ENCODE measurements around the gene FAM177A1.
A peak's percentile ranks its signal among the peaks of the same experiment; 100 is the strongest.

Gene FAM177A1

DNA sequence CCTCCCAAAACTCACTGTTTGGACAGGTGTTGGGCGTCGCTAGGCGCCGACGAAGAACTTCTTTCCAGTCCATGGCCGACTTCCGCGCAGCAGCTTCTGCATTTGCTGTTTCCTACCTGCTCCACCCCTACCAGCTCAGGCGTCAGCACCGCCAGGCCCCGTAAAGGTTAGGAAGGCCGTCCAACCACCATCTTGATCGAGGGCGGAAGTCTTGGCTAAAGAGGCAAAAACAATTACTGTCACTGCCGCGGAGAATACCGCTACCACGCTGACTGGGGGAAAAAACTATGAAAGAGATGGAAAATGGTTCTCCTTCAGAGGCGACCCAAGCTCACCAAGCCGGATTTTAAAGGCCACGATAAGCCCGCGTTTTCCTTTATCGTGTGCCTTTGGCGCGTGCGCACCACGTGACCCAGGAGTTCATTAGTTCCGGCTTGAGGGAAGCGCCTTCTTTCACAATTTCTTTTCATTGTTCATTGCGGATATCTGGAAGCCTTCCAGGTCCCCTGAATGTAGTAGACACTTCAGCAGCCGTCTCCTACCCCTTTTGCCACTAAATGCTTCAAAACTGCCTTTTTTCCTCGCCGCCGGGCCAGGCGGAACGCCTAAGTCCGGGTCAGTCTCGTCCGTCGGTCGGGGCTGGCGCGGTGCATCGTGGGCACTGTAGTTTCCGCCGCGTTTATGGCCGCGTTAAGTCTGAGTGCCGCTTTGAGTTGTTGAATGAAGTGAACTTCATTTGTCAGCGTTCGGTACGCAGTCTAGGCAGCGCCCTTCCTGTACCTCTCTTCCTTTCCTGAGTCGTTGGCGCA is 76.0 kb downstream of the FAM177A1 start, which contains the start of the genes PPP2R3C and PRORP (continued):
- TF ChIP-seq ZXDB (tag by site-specific recombination; IDR thresholded peaks at IDR 0.05) = peak; percentile 95
- TF ChIP-seq ZNF266 (tag by site-specific recombination; IDR thresholded peaks at IDR 0.05; ENCODE audit: low read depth) = no peak
- no peak for TF ChIP-seq ZNF133 (tag by site-specific recombination; IDR thresholded peaks at IDR 0.05)
- no peak for TF ChIP-seq ZNF843 (tag by site-specific recombination; IDR thresholded peaks at IDR 0.05)
- TF ChIP-seq GLIS2 (tag by site-specific recombination; IDR thresholded peaks at IDR 0.05) = no peak; the same call in 1 of the 2 replicates
- TF ChIP-seq ZNF324 (tag by site-specific recombination; IDR thresholded peaks at IDR 0.05) = peak; percentile 70; the same call in 1 of the 2 replicates
- TF ChIP-seq ZNF169 (tag by site-specific recombination; IDR thresholded peaks at IDR 0.05) = no peak
- no peak for TF ChIP-seq ZNF416 (tag by site-specific recombination; IDR thresholded peaks at IDR 0.05)
- TF ChIP-seq ATF2 (tag by site-specific recombination; IDR thresholded peaks at IDR 0.05; ENCODE audit: low read depth) = peak; percentile 23; the same call in 1 of the 2 replicates
- TF ChIP-seq KLF1 (tag by site-specific recombination; IDR thresholded peaks at IDR 0.05) = peak; percentile 97
- no peak for TF ChIP-seq ZNF292 (tag by site-specific recombination; IDR thresholded peaks at IDR 0.05; ENCODE audit: borderline replicate concordance, low read depth)
- TF ChIP-seq, protein P1, sequence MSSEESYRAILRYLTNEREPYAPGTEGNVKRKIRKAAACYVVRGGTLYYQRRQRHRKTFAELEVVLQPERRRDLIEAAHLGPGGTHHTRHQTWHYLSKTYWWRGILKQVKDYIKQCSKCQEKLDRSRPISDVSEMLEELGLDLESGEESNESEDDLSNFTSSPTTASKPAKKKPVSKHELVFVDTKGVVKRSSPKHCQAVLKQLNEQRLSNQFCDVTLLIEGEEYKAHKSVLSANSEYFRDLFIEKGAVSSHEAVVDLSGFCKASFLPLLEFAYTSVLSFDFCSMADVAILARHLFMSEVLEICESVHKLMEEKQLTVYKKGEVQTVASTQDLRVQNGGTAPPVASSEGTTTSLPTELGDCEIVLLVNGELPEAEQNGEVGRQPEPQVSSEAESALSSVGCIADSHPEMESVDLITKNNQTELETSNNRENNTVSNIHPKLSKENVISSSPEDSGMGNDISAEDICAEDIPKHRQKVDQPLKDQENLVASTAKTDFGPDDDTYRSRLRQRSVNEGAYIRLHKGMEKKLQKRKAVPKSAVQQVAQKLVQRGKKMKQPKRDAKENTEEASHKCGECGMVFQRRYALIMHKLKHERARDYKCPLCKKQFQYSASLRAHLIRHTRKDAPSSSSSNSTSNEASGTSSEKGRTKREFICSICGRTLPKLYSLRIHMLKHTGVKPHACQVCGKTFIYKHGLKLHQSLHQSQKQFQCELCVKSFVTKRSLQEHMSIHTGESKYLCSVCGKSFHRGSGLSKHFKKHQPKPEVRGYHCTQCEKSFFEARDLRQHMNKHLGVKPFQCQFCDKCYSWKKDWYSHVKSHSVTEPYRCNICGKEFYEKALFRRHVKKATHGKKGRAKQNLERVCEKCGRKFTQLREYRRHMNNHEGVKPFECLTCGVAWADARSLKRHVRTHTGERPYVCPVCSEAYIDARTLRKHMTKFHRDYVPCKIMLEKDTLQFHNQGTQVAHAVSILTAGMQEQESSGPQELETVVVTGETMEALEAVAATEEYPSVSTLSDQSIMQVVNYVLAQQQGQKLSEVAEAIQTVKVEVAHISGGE (tag by site-specific recombination; conservative IDR thresholded peaks at IDR 0.05; ENCODE audit: low read depth) = peak; percentile 98
- TF ChIP-seq EGR2 (tag by site-specific recombination; IDR thresholded peaks at IDR 0.05; ENCODE audit: low read depth) = no peak
- no peak; the same call in 1 of the 2 replicates for TF ChIP-seq KLF9 (tag by site-specific recombination; IDR thresholded peaks at IDR 0.05; ENCODE audit: low read depth)
- peak; percentile 92 for TF ChIP-seq ZNF76 (tag by site-specific recombination; IDR thresholded peaks at IDR 0.05; ENCODE audit: borderline replicate concordance, low read depth)
- TF ChIP-seq KLF16 (tag by site-specific recombination; IDR thresholded peaks at IDR 0.05) = peak; percentile 58
- 0 out of 2 replicates have a peak, but pooled peaks have one; percentile 11 for TF ChIP-seq ZNF639 (tag by site-specific recombination; IDR thresholded peaks at IDR 0.05)
- TF ChIP-seq FEZF1 (tag by site-specific recombination; IDR thresholded peaks at IDR 0.05) = no peak
- TF ChIP-seq ZNF16 (tag by site-specific recombination; IDR thresholded peaks at IDR 0.05; ENCODE audit: low read depth) = no peak
- TF ChIP-seq, protein P2, sequence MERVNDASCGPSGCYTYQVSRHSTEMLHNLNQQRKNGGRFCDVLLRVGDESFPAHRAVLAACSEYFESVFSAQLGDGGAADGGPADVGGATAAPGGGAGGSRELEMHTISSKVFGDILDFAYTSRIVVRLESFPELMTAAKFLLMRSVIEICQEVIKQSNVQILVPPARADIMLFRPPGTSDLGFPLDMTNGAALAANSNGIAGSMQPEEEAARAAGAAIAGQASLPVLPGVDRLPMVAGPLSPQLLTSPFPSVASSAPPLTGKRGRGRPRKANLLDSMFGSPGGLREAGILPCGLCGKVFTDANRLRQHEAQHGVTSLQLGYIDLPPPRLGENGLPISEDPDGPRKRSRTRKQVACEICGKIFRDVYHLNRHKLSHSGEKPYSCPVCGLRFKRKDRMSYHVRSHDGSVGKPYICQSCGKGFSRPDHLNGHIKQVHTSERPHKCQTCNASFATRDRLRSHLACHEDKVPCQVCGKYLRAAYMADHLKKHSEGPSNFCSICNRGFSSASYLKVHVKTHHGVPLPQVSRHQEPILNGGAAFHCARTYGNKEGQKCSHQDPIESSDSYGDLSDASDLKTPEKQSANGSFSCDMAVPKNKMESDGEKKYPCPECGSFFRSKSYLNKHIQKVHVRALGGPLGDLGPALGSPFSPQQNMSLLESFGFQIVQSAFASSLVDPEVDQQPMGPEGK (tag by site-specific recombination; IDR thresholded peaks at IDR 0.05) = no peak; the same call in 1 of the 2 replicates
- TF ChIP-seq HOXA7 (CRISPR knock-in tag; IDR thresholded peaks at IDR 0.05; ENCODE audit: borderline replicate concordance) = no peak
- TF ChIP-seq, protein P3, sequence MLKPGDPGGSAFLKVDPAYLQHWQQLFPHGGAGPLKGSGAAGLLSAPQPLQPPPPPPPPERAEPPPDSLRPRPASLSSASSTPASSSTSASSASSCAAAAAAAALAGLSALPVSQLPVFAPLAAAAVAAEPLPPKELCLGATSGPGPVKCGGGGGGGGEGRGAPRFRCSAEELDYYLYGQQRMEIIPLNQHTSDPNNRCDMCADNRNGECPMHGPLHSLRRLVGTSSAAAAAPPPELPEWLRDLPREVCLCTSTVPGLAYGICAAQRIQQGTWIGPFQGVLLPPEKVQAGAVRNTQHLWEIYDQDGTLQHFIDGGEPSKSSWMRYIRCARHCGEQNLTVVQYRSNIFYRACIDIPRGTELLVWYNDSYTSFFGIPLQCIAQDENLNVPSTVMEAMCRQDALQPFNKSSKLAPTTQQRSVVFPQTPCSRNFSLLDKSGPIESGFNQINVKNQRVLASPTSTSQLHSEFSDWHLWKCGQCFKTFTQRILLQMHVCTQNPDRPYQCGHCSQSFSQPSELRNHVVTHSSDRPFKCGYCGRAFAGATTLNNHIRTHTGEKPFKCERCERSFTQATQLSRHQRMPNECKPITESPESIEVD (tag by site-specific recombination; IDR thresholded peaks at IDR 0.05) = no peak
- TF ChIP-seq ZNF791 (tag by site-specific recombination; IDR thresholded peaks at IDR 0.05) = no peak
- no peak for TF ChIP-seq CTCF (tag by site-specific recombination; IDR thresholded peaks at IDR 0.05)
- TF ChIP-seq GLI2 (tag by site-specific recombination; IDR thresholded peaks at IDR 0.05; ENCODE audit: borderline replicate concordance, low read depth) = no peak
- no peak for TF ChIP-seq ZNF311 (tag by site-specific recombination; IDR thresholded peaks at IDR 0.05; ENCODE audit: borderline replicate concordance)
- no peak for TF ChIP-seq ZNF670 (tag by site-specific recombination; IDR thresholded peaks at IDR 0.05; ENCODE audit: low read depth)
- no peak for TF ChIP-seq ZNF19 (tag by site-specific recombination; IDR thresholded peaks at IDR 0.05; ENCODE audit: low read depth)
